Spleen (tissue), 11 donors: ENCODE data around the gene ATXN10. TPM values are rescaled to one million over a fixed set of nuclear protein-coding genes. Genes with fewer than 3 reads are reported as not detected.

Experiments used
- DNase-seq: peaks from one replicate; pipeline ENCODE4 v3.0.0-alpha.2; 2020
- H3K27ac ChIP-seq, 8 donors: fragments of 200-600 bp; sonication (generic) in 7 of 8; 1 replicate in 4 of 8; 2 replicates in 4 of 8; pipeline versions ENCODE4 v1.5.0 to v1.8.0; 2016 to 2021; ENCODE audit warnings: inconsistent platforms in 4 of 8, mild to moderate bottlenecking in 4 of 8, moderate library complexity in 1 of 8
- H3K27me3 ChIP-seq, 7 donors: fragments of 200-600 bp; sonication (generic) in 6 of 7; replicated peaks in 1 of 7; 1 replicate in 4 of 7; 2 replicates in 3 of 7; pipeline versions ENCODE4 v1.5.0 to v1.8.0; 2016 to 2021; ENCODE audit warnings: inconsistent platforms in 3 of 7, mild to moderate bottlenecking in 1 of 7
- H3K36me3 ChIP-seq, 6 donors: fragments of 200-600 bp; sonication (generic) in 5 of 6; 1 replicate in 4 of 6; 2 replicates in 2 of 6; pipeline versions ENCODE4 v1.5.0 to v1.8.0; 2016 to 2021; ENCODE audit warnings: inconsistent platforms in 2 of 6
- H3K4me1 ChIP-seq, 6 donors: fragments of 200-600 bp; sonication (generic) in 5 of 6; 1 replicate in 3 of 6; 2 replicates in 3 of 6; pipeline versions ENCODE4 v1.5.0 to v1.8.0; 2016 to 2021; ENCODE audit warnings: inconsistent platforms in 3 of 6
- H3K4me3 ChIP-seq, 8 donors: fragments of 200-600 bp; sonication (generic) in 7 of 8; 1 replicate in 4 of 8; 2 replicates in 4 of 8; pipeline versions ENCODE4 v1.5.0 to v1.8.0; 2016 to 2021; ENCODE audit warnings: inconsistent platforms in 4 of 8, mild to moderate bottlenecking in 4 of 8, moderate library complexity in 2 of 8
- H3K9me3 ChIP-seq, 8 donors: fragments of 200-600 bp; sonication (generic) in 7 of 8; 1 replicate in 4 of 8; 2 replicates in 4 of 8; pipeline versions ENCODE4 v1.5.0 to v1.8.0; 2016 to 2021; ENCODE audit warnings: inconsistent platforms in 4 of 8
- POLR2A ChIP-seq, 3 donors: fragments of 450-650 bp; IDR thresholded peaks; one replicate each; pipeline ENCODE4 v1.5.1; 2017; ENCODE audit warnings: antibody characterized with exemption in 3 of 3, mild to moderate bottlenecking in 1 of 3
- POLR2AphosphoS5 ChIP-seq, 3 donors: sonication (generic); formaldehyde crosslinking; IDR thresholded peaks; one replicate each; pipeline ENCODE4 v1.5.1; 2017; ENCODE audit warnings: antibody characterized with exemption in 3 of 3
- WGBS, 5 donors: extraction: QIAGEN DNeasy Blood & Tissue Kit in 3 of 5; methylation state at CpG; one replicate each; pipeline versions ENCODE4 v1.1.5 to v1.1.7; 2013 to 2018; 5-methylcytosine and 5-hydroxymethylcytosine counted together
- intact Hi-C: fragments of 100-400 bp; cut with DNase I; formaldehyde crosslinking; loops from one replicate; pipeline ENCODE4 v1.15.0; 2023; ENCODE audit warnings: low total_unique reads
- polyA plus RNA-seq, 3 donors: library from polyadenylated mRNA; stranded (reverse); fragments of 200-250 nt; gene quantifications; one replicate each; pipeline ENCODE4 v1.2.1, GENCODE V29; 2013
- total RNA-seq, 7 donors: library from RNA; depleted of rRNA in 3 of 7; stranded (reverse); fragments of >200 nt in 3 of 7; fragmentation: NEBNext Ultra II Directional in 4 of 7; extraction: Animal tissue kit (Norgen Biotek cat#: 25700) in 4 of 7; gene quantifications; one replicate each; pipeline versions ENCODE4 v1.1.0 to v1.2.1, GENCODE V29; 2016 to 2021
- TF ChIP-seq, protein P1 (sequence below), 11 experiments: fragments of 200-600 bp in 7 of 11; fragments of 450-650 bp in 4 of 11; sonication (generic) in 4 of 11; IDR thresholded peaks in 8 of 11; conservative IDR thresholded peaks in 3 of 11; 1 replicate in 7 of 11; 2 replicates in 4 of 11; pipeline versions ENCODE4 v1.4.0 to v1.8.0; 2016 to 2021; ENCODE audit warnings: antibody characterized with exemption in 11 of 11, inconsistent platforms in 4 of 11, mild to moderate bottlenecking in 1 of 11
- donor health status: healthy with polysubstance abuse.
- donor health status: DM: no; HTN: no; CAD: no; lungs with moderate emphysema.
- donor health status: DM: no; HTN: no; CAD: no.
- donor health status: Bipolar disorder and iron deficiency.
- donor health status: healthy.
- donor health status: DM: no; HTN: no; CAD: no.
- donor health status: DM: yes; HTN: yes; CAD: no.

Gene ATXN10
- total and polyA plus RNA-seq, 10 donors, result 46.1 to 119 (median 84.6) TPM

- TF ChIP-seq, protein P1, sequence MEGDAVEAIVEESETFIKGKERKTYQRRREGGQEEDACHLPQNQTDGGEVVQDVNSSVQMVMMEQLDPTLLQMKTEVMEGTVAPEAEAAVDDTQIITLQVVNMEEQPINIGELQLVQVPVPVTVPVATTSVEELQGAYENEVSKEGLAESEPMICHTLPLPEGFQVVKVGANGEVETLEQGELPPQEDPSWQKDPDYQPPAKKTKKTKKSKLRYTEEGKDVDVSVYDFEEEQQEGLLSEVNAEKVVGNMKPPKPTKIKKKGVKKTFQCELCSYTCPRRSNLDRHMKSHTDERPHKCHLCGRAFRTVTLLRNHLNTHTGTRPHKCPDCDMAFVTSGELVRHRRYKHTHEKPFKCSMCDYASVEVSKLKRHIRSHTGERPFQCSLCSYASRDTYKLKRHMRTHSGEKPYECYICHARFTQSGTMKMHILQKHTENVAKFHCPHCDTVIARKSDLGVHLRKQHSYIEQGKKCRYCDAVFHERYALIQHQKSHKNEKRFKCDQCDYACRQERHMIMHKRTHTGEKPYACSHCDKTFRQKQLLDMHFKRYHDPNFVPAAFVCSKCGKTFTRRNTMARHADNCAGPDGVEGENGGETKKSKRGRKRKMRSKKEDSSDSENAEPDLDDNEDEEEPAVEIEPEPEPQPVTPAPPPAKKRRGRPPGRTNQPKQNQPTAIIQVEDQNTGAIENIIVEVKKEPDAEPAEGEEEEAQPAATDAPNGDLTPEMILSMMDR (IDR thresholded peaks at IDR 0.05 in 8 of 11, conservative IDR thresholded peaks at IDR 0.05 in 3 of 11), result no peak
- TF ChIP-seq POLR2AphosphoS5 (IDR thresholded peaks at IDR 0.05) (no peak), POLR2A (IDR thresholded peaks at IDR 0.05) (no peak)
- DNase-seq, result no peak
- Histone ChIP-seq H3K36me3 (peaks cover 0 to 49% (median 14%) of the 10 kb centered on the region in 6 donors), H3K4me1 (peaks cover 0 to 8% (median 2%) of the 10 kb centered on the region in 6 donors), H3K4me3 (no peak overlapping the region), H3K27me3 (no peaks in the 10 kb centered on the region), H3K27ac (no peak overlapping the region), H3K9me3 (no peaks in the 10 kb centered on the region)
- intact Hi-C loops, result no loop called here
- WGBS, 5 donors, result 75 to 87% (median 82%) methylated on average over 2 of the region's 2 CpGs
These were observed 54.4 kb downstream of the ATXN10 start for GRCh38 chr22:45726081-45726480.

DNA sequence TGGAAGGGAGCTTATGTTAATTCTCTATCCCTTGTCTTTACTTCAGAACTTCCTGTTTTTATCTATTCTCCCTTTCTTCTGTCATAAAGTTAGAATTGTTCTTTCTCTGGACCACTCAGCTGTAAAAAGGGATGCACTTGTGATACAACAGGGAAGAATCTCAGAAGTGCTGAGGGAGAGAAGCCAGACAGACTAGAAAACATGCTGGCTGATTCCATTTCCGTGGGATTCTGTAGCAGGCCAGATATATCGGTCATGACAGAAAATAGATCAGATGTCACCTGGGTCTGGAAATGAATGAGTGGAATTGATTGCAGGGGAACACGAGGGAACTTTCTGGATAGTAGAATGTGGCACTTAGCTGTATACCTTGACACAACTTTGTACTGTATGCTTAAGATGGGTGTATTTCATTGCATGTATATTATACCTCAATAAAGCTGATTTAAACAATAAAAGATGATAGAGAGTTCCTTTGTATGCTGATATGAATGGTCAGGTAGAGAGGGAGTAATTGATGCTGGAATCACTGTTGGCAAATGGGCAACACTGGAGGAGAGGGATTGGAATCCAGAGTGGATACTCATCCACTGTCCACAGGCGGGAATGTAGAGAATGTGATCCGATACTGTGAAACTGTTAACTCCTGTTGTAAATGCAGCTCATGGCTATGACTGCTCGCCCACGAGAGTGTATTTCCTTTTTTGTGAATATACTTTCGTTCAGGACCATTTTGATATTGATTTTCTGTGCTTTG is 59.6 kb downstream of the ATXN10 start:
- H3K36me3 ChIP-seq, result peaks cover 0 to 58% (median 20%) of the 10 kb centered on the region in 6 donors
- H3K4me3 ChIP-seq, result no peak overlapping the region
- intact Hi-C loops, result no loop called here
- H3K9me3 ChIP-seq, result no peaks in the 10 kb centered on the region
- no peak overlapping the region for H3K27ac ChIP-seq
- no peak for DNase-seq
- TF ChIP-seq POLR2A (IDR thresholded peaks at IDR 0.05) (no peak), POLR2AphosphoS5 (IDR thresholded peaks at IDR 0.05) (no peak)
- TF ChIP-seq, protein P1 (IDR thresholded peaks at IDR 0.05 in 8 of 11, conservative IDR thresholded peaks at IDR 0.05 in 3 of 11), result no peak
- H3K27me3 ChIP-seq, result no peaks in the 10 kb centered on the region
- 88 to 96% (median 94%) methylated on average over 8 of the region's 8 CpGs for WGBS, 5 donors
- H3K4me1 ChIP-seq, result peaks cover 0 to 8% (median 0%) of the 10 kb centered on the region in 6 donors

- Histone ChIP-seq H3K4me3 (no peak overlapping the region), H3K27me3 (no peaks in the 10 kb centered on the region), H3K27ac (no peak overlapping the region), H3K36me3 (peaks cover 0 to 65% (median 28%) of the 10 kb centered on the region in 6 donors), H3K9me3 (no peaks in the 10 kb centered on the region), H3K4me1 (peaks cover 0 to 8% (median 0%) of the 10 kb centered on the region in 6 donors)
- intact Hi-C loops, result no loop called here
- WGBS, 5 donors, result 88 to 95% (median 89%) methylated on average over 7 of the region's 7 CpGs
- TF ChIP-seq, protein P1 (IDR thresholded peaks at IDR 0.05 in 8 of 11, conservative IDR thresholded peaks at IDR 0.05 in 3 of 11), result no peak
- TF ChIP-seq POLR2AphosphoS5 (IDR thresholded peaks at IDR 0.05), result no peak
- no peak for TF ChIP-seq POLR2A (IDR thresholded peaks at IDR 0.05)
- no peak for DNase-seq
These were observed 60.3 kb downstream of the ATXN10 start for GRCh38 chr22:45731798-45732495.

DNA sequence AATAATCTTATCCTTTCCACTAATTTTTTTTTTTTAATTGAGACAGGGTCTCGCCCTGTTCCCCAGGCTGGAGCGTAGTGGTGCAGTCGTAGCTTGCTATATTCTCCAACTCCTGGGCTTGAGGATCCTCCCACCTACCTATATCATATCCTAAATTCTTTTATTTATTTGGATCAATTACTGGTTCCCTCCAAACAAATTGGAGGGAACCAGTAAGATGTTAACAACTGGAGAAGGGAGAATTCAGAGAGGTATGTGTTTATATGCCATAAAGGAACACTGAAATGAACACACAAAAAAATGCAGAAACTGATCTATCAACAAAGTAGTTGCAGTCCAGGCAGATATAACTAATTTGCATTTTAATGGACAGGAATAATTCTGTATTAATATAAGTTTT is 63.6 kb downstream of the ATXN10 start:
- H3K27me3 ChIP-seq, result no peaks in the 10 kb centered on the region
- 93 to 99% (median 96%) methylated on average over 3 of the region's 3 CpGs for WGBS, 5 donors
- no peak for DNase-seq
- no peaks in the 10 kb centered on the region for H3K9me3 ChIP-seq
- H3K27ac ChIP-seq, result no peak overlapping the region
- TF ChIP-seq POLR2A (IDR thresholded peaks at IDR 0.05) (no peak), POLR2AphosphoS5 (IDR thresholded peaks at IDR 0.05) (no peak)
- TF ChIP-seq, protein P1 (IDR thresholded peaks at IDR 0.05 in 8 of 11, conservative IDR thresholded peaks at IDR 0.05 in 3 of 11), result no peak
- no peak overlapping the region for H3K4me3 ChIP-seq
- no peaks in the 10 kb centered on the region for H3K4me1 ChIP-seq
- intact Hi-C loops, result no loop called here
- H3K36me3 ChIP-seq, result peaks cover 0 to 83% (median 38%) of the 10 kb centered on the region in 6 donors
